ENCODE data around the gene PIGN.

The PIGN gene

DNA sequence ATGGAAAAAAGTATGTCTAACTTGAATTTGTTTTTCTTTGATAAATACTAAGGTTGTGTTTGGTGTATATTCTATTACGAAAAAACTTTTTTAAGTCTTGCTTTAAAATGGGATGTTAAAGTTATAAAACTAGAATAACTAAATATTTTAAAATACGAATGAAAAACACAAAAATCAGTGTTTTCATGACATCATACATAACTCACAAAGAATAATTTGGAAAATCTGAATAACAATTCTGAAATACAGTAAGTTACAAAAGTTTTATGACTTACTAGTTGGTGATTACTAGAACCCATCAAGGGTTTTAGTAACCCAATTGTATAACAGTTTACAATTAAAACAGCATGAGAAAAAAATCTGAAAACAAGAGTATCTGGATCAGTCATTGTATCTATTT, 61.2 kb downstream of the PIGN start:
- in situ Hi-C loops (cut with MboI; ENCODE audit: low sequenced_read_pairs): loop anchor here (25.0 kb wide), 1 partner anchor 488 kb away; no protein-coding TSS in a partner anchor

DNA sequence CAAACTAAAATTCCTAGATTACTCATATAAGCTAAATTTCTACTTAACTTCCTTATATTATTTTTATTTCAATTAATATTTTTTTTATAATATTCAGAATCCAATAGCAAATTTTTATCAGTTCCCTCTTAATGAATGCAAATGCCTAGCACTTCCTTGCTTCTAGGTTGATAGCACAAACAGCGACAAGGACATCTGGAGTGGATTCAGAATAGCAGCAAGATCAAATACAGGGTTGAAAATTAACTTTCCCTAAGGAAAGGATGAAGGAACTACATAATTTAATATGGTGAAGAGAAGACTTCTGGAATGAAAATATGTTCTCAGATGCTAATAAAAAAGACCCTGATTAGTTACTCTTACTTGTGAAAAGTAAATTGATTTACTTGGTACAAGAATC, 64.5 kb downstream of the PIGN start:
- in situ Hi-C loops (cut with MboI; ENCODE audit: low sequenced_read_pairs): loop anchor here (25.0 kb wide), 1 partner anchor 535 kb away; no protein-coding TSS in a partner anchor

DNA sequence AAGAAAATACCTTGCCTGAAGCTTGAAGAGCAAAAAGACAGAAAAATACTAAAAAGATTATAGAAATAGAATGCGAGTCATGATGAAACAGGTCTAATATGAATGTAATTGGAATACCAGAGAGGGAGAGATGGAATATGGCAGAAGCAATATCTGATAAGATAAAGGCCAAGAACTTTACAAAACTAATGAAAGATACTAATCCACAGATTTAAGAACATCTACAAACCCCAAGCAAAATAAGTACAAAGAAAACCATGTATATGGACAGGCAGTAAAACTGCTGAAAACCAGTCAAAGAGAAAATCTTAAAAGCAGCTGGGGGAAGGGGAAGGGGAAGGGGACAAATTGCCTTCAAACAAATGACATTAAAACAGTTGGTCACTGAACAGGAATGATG, 67.0 kb downstream of the PIGN start:
- in situ Hi-C loops (cut with MboI; ENCODE audit: low sequenced_read_pairs): loop anchor here (25.0 kb wide), 1 partner anchor 533 kb away; no protein-coding TSS in a partner anchor

DNA sequence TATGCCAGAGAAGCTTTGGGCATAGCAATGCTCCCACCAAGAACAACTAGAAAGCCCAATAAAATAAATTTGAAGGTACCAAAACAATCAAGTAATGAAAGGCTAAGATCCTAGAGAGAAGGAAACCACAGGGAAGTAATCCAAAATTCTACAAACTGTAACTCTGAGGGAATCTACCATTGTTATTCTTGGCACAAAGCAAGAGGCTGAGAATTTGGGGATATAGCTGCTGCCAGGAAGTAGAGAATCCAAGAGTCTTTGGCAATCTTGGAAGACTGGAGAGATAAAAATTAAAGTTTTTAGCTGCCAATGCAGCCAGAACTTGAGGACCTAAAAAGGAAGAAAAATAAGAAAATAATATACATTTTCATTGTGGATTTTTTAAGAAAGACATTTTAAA, 68.5 kb downstream of the PIGN start:
- in situ Hi-C loops (cut with MboI; ENCODE audit: low sequenced_read_pairs): loop anchor here (25.0 kb wide), 1 partner anchor 531 kb away; no protein-coding TSS in a partner anchor

DNA sequence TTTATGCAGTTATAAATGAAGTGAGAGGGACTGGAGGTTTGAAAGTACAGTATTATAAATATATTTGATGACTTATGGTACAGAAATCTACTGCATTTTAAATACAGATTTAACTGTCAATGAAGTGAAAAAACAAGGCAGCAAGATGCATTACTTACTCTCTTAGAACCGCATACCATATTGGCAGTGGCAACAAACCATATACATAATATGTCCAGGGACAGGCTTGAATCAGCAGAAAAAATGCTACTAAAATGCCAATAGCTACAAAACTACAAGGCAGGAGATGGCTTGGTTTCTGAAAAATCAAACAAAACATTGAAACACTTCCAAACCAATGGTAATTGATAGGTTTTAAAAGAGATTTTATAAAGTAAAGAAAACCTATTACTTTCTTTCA, 77.2 kb downstream of the PIGN start:
- in situ Hi-C loops (cut with MboI; ENCODE audit: low sequenced_read_pairs): loop anchor here (25.0 kb wide), 1 partner anchor 522 kb away; no protein-coding TSS in a partner anchor

DNA sequence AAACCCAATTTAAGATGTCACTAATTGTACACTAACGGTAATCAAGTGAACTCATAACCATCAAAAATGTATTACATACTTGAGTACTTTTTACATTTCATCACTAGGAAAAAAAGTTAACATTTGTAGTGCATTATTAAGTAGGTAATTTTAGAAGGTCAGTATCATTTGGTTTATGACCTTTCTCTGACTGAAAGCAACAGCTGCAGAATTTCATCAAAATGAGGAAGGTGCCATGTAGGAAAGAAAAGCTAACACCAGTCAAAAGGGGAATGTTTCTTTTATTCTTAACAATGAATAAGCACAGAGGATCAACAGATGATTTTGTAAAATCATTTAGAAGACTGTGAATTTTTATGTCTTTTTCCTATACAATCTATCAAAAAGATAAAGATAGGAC, 79.0 kb downstream of the PIGN start:
- in situ Hi-C loops (cut with MboI; ENCODE audit: low sequenced_read_pairs): loop anchor here (25.0 kb wide), 1 partner anchor 521 kb away; no protein-coding TSS in a partner anchor

DNA sequence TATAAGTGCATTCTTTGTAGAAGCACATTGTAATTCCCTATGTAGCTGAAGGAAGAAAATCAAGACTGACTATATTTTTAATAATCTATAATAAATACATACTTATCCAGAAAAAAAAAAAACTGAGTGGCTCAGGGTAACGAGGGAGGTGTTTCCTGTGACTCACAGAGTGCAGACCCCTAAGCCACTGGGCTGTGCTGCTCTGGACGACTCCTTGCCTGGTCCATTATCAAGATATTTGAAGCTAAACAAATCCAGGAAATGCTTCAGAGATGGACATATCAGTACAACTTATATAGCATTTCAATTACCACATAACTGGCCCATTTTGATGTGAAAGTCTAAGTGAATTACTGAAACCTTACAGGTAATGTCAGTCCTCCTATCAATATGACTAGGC, 80.6 kb downstream of the PIGN start:
- in situ Hi-C loops (cut with MboI; ENCODE audit: low sequenced_read_pairs): loop anchor here (25.0 kb wide), 1 partner anchor 519 kb away; no protein-coding TSS in a partner anchor

DNA sequence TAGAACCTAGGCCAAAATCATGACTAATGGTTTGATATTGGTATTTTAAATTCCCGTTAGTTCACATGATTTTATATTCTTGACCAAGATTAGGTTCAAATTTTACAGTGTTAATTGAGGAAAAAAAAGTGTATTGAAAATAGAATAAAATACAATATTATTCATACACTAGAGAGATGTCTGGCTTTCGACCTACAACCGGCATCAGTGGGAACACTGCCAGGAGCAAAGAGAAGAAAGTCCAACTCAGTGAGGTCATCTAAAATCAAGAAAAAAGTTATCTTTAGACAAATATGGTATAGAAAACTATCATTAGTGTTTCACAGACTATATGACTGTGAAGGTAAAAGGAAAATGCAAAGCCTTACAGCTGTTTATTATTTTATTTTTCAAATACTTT, 81.5 kb downstream of the PIGN start:
- in situ Hi-C loops (cut with MboI; ENCODE audit: low sequenced_read_pairs): loop anchor here (25.0 kb wide), 1 partner anchor 518 kb away; no protein-coding TSS in a partner anchor

DNA sequence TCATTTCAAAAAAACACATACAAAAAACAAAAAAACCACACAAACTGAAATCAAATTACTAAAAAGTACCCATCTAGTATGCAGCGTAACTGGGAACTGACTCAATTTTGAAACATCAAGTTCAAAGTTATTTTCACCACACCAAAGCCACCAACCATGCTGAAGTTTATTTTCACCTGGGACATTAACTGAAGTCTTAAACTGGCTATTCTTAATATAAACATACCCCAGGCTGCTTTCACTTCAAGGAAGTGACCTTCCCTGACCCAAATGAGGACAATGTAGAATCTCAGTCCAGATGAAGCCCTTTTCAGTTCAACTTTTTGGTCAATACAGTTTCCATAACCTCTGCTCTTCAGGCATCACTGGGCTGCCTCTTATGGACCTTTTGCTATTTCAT, 84.6 kb downstream of the PIGN start:
- in situ Hi-C loops (cut with MboI; ENCODE audit: low sequenced_read_pairs): loop anchor here (25.0 kb wide), 1 partner anchor 515 kb away; no protein-coding TSS in a partner anchor

DNA sequence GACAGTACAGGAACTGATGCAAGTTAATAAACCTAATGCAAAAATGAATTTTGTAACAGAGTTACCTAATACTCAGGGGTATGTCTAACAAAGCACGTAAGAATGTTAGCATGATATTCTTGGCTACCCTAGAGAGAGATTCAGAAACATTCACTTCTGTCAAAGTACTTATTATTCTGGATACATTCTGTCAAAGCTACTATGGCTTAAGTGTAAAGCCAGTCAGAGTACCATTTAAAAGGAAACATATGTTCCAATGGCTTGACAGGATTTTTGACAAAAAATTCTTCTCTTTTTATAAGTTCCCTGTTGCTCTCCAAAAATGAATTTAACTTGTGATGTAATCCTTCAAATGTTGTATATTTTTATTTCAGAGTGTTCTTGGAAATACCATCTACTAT, 85.5 kb downstream of the PIGN start:
- in situ Hi-C loops (cut with MboI; ENCODE audit: low sequenced_read_pairs): loop anchor here (25.0 kb wide), 1 partner anchor 514 kb away; no protein-coding TSS in a partner anchor

DNA sequence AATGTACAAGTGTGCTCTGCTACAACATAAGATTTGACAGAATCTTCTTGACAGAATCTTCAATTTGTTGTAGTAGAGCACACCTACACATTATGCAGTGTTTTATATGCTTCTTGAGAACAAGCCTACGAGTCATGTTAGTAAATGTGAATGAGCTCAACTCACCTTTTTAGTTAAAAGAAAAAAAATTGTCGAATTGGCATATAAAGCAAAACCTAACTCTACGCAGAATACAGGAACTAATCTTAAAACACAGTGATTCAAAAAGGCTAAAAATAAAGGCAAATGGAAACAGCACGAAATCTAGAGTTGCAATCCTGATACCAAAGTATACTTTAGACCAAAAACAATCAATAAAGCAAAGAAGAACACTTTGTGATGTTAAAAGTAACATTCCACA, 87.9 kb downstream of the PIGN start:
- in situ Hi-C loops (cut with MboI; ENCODE audit: low sequenced_read_pairs): no loop called here

DNA sequence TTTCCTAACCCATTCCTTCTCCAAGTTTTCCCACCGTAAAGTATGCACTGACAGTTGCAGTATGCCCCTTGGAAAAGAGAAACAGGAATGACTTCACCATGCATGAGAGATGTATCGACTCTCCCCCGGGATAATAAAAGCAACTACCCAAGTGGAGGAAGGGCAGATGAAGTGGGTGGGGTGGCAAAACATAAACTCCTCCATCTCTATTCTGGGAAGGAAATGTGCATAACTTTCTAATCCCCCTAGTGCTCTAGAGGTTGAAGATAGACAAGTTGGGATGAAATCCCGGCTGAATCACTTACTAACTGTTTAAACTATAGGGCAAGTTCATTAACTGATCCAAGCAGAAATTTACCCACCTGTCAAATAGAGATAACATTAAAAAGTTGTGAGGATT, 89.2 kb downstream of the PIGN start:
- in situ Hi-C loops (cut with MboI; ENCODE audit: low sequenced_read_pairs): no loop called here

DNA sequence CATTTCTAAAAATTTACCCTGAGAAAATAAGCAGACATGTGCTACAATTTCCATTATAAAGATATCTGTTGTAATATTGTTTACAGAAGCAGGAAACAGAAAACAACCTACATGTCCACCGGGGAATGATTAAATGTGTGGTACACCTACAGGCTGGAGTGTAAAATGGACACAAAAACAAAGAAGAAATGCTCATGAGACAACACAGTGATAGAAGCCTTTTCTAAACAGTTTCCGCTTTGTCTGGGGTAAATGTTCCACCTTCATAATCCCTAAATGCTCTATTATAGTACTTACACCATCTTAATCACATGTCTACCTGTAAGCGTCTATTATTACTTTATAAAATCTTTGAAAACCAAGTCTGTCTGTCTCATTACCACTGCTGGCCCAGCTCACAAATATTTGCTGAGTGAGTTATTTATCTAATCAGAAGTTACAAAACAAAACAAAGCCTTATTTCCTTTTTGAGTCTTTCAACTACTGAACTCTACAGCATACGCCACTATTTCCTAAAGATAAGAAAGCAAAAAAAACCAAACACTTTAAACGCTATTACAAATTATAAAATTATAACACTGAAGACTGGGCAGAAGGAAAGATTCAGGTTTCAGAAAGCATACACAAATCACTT, 95.3 kb downstream of the PIGN start:
- in situ Hi-C loops (cut with MboI; ENCODE audit: low sequenced_read_pairs): no loop called here

DNA sequence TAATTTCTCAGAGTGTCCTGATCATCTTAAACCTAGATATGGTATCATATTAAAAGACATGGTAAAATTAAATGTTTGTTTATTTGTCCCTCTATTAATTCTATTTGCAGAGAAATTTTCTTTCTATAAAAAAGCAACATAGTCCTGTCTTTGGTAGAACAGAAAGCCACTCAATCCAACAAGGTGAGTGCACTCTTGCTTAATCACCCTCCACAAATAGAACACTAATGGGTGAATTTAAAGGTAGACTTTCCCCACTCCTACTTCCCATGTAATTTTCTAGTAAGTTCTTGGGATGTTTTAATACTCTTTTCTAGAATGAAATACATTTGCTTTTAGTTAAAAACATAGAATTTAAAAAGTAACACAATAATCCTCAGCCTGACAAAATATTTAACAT, 97.7 kb downstream of the PIGN start:
- in situ Hi-C loops (cut with MboI; ENCODE audit: low sequenced_read_pairs): no loop called here

DNA sequence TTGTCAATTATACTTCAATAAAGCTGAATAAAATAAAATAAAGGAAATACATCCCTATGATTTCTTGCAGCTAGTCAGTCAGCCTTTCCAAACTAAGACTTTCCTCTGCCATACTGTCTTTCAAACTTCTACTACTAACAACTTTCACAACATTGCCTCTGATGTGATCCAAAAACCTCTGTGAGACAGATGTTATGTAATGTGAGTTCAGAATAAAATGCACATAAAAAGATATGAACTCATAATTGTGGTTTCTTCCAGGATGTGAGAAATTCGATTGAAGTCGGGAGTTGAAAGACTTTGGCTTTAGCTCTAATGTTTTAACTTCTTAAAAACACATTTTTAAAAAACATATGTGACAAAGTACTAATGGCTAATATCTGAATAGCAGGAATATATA, 98.7 kb downstream of the PIGN start:
- in situ Hi-C loops (cut with MboI; ENCODE audit: low sequenced_read_pairs): no loop called here

DNA sequence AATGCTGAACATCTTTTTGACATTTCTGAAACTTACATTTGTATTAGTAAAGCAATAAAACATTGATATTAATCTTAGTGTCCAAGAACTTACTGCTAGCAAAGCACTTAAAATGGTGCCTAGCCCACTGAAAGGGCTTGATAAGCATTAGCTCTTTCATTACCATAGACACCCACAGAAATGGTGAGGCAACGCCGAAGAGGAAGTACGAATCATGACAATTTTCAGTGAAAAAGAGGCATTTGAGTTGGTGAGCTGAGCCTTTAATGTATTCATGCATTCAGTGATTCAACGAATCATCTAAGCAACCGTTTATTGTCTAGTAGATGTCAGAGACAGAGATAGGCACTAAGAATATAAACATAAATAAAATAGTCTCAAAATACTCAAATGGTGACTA, 101.1 kb downstream of the PIGN start:
- in situ Hi-C loops (cut with MboI; ENCODE audit: low sequenced_read_pairs): no loop called here

DNA sequence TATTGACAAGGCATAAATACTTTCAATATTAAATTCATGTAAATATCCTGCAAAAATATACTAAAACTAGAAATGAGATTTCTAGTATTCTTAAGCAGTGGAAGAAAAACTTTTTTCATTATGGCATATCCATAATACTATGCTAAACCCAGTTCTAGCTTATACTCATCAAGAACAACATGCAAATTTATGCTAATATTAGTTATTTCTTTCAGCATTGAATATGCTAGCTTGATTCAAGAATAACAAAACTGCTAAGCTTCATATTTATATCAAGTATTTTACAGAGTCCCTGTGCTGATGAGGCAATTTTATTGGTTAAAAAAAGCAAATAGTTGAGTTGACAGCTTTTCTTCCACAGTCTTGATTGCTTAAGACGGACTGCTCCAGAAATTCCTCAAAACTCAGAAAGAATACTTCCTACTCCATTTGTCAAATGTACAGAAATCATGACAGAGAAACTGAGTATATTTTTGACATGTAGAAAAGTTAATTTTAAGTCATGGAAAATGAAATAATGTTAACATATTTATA, 105.0 kb downstream of the PIGN start:
- in situ Hi-C loops (cut with MboI; ENCODE audit: low sequenced_read_pairs): no loop called here

DNA sequence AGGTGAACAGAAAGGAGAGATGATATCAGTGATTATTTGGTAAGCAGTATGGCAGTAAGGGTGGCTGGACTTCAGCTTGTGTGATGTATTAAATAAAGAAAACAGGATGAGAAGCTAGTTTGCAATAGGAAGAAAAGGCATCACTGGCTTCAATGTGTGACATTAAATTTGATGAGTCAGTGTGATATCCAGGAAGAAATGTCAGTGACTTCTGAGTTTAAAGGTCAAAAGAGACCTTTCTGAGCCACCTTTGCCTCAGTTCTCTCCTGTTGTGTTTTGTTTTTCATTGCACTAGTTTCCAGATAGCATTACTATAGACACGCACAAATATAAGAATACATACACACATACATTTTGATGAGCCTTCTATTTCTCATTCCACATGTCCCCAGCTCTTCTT, 105.6 kb downstream of the PIGN start:
- in situ Hi-C loops (cut with MboI; ENCODE audit: low sequenced_read_pairs): no loop called here

DNA sequence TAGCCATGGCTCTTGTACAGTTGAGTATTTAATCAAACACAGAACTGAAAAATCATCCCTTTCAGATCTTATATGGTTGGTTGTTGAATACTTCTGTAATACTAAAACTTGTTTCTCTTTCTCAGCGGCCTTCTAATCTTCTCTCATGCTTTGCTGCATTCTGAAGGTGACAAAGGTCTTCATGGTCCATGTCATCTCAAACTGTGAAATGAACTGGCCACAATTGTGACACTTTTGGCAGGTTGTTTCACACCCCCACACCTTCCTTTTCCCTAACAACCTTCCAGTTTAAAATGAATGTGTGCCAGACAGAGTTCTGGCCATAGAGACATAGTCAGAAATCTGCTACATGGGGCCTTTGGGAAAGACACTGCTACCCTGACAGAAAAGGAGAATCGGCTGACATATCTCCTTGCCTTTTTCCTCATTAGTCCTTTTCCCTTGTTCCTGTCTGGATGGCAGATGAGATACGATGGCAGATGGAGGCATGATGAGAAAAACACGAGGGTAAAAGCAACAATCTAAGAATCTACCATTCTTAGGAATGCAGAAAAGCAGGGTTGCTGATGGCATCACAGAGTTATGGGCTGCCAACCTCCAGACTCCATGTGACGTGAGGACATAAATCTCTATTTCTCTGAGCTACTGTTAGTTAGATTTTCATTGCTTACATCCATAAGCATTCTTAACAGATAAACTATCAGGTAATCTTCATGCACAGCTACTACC, 106.5 kb downstream of the PIGN start:
- in situ Hi-C loops (cut with MboI; ENCODE audit: low sequenced_read_pairs): no loop called here

DNA sequence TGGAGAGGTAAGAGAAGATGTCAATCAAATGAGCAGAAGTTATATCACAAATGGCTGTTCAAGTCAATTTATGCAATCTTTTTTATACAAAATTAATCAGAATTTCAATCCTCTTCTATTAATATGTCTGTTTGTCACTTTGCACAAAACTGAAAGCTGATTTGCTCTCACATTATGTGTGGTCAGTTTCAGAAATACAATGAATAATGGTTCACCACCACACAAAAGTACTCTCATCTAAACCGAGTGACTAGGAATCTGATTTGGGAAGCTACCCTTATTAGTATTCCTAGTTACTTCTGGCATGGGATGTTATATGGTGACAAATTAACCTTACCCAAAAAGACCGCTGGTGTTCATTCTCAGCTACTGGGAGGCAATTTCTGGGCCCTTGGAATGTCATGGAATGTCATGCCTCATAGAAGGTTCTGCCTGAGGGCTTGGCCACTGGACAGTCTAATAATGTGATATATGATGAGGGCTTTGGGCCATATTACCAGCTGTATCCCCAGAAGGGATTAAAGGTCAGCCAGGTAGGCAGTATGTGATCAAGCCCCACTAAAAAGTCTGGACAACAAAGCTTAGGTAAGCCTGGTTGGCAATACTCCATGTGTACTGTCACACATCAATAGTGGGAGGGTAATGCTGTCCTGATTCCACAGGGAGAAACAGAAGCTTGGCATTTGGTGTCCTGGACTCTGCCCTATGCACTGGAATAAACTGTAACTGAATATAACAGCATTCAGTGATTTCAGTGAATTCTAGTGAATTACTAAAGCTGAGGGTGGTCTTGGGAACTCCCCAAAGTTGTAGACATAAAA, 113.2 kb downstream of the PIGN start:
- in situ Hi-C loops (cut with MboI; ENCODE audit: low sequenced_read_pairs): no loop called here

DNA sequence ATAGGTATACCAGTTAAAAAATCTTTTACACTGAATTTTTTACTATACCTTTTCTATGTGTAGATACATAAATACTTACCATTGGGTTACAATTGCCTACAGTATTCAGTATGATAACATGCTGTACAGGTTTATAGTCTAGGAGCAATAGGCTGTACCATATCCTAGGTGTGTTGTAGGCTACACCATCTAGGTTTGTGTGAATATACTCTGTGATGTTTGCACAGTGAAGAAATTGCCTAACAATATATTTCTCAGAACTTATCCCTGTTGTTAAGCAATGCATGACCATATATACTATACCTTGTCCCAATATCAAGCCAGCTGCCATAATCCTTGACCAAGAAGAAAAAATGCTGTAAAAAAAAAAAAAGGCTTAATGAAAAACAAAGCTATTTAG, 114.5 kb downstream of the PIGN start:
- in situ Hi-C loops (cut with MboI; ENCODE audit: low sequenced_read_pairs): no loop called here

Measured in HL-60/S4 treated with phorbol 12-myristate 13-acetate at 8.2 ng/mL for 4 days and 3 days (cell line).